Ishikawa (cell line): ENCODE data around the gene PSMD5.

Source experiments
- CEBPB ChIP-seq: IDR thresholded peaks from 2 replicates; pipeline ENCODE4 v1.6.1; 2012
- EP300 ChIP-seq: IDR thresholded peaks from 2 replicates; pipeline ENCODE4 v1.6.1; 2012; ENCODE audit warnings: borderline replicate concordance
- NFIC ChIP-seq: IDR thresholded peaks from 2 replicates; pipeline ENCODE4 v1.6.1; 2012
- YY1 ChIP-seq: IDR thresholded peaks from 2 replicates; pipeline ENCODE4 v1.6.1; 2012; ENCODE audit warnings: low read depth
- ZBTB7A ChIP-seq: IDR thresholded peaks from 2 replicates; pipeline ENCODE4 v1.6.1; 2012; ENCODE audit warnings: low read depth

PSMD5 gene

DNA sequence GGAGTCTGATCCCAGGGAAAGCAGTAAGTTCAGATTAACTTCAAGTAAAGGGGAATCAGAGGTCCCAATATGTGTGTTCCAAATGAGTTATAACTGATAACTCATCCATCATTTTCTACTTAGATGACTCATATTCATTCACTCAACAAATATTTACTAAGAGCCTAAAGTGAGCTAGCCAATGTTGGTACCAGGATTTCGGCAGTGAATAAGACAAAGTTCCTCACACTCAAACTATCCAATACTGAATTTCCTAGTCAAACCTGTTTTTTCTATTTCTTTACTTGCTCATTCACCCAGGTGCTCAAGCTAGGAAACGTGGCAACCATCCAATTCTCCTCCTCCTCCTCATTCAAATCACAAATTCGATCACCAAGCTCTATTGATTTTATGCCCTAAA is 75.3 kb downstream of the PSMD5 start:
- TF ChIP-seq ZBTB7A: no peak
- TF ChIP-seq YY1: no peak
- TF ChIP-seq NFIC: no peak
- TF ChIP-seq EP300: no peak
- TF ChIP-seq CEBPB: no peak
